ENCODE results near the gene FCHSD1.
A peak's percentile ranks its signal among the peaks of the same experiment; 100 is the strongest.

The FCHSD1 gene
- total RNA-seq = 102 to 119 reads per million in 2 donors

- peak; percentile 77 for DNase-seq
Measured at GRCh38 chr5:141650851-141651727, at the start of gene FCHSD1. Gene FCHSD1, minus strand, starts transcription at chr5:141651418. Its CDS starts 50 bp downstream, at chr5:141651368.

DNA sequence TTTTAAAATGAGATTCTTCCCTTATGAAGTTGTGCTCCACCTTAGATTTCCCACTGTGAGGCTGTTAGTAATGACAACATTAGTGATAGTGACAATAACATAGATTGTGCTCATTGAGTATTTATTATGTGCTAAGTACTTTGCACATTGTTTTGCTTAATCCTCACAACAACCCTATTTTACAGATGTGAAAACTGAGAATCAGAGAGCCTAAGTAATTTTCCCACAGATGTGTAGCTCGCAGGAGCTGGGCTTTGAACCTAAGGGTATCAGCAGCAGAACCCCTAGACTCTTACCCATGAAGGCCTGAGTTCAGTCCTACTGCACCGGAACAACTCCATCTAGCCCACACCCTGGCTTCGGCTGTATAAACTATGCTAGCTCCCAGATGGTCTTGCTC, 46.4 kb upstream of the FCHSD1 start:
- no peak for DNase-seq

DNA sequence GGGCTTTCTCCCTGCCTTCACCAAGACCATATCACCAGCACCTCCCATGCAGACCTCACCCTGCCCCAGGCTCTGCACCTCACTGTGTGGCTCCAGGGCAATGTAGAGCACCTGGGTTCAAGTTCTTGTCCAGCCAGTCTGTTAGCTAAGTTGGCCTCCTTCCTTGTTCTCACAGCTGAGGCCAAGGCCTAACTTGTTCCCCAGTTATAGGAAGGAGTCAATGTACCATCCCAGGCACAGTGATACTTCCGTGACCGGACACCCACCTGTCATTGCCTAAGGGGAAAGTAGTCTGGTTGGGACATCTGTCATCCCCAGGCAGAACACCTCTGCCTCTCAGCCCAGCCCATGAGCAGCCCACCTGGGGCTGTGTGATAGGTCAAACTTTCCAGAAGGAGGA, 45.2 kb upstream of the FCHSD1 start:
- DNase-seq = no peak

DNA sequence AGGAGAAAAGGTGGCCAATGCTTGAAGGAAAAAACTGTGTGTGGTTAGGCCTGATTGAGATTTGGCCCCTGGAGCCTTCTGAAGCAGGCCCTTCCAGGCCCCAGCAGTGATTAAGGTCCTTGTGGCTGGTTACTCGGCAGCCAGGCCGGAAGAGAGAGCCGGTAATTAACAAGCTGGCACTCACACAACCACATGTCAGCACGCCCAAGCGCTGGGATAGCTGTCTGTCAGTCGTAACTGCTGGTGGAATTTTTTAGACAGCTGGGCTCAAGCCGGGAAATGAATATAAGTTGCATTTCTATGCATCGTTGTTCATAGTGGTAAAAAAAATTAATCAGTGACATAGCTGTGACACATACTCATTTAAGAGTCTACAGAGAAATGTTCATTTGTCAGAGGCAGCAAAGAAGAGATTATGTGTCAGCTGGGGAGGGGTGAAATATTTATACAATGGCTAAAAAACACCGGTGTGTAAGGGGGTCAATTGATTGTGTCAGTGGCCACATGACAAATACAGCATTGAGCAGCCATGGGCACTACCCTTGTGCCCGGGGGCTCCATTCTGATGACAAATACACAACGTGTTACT, 44.5 kb upstream of the FCHSD1 start:
- DNase-seq = no peak

DNA sequence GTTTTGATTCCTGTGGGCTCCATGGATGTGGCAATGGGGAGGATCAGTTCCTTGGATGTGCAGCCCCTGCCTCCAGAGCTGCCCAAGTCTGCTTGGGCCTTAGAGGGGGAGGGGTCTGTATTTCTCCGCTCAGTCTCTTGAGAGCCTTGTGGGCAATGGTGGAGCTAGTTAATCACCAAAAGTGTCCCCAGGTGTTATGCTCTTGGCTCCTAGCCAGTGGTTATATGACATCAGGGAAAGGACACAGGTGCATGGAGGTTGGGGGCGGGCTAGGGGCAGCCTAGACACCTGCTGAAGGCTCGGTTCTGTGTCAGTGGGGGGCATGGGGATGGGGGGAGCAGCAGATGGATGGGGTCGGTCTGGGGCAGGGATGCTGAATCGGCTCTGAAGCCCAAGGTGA, 43.3 kb upstream of the FCHSD1 start:
- DNase-seq = no peak

DNA sequence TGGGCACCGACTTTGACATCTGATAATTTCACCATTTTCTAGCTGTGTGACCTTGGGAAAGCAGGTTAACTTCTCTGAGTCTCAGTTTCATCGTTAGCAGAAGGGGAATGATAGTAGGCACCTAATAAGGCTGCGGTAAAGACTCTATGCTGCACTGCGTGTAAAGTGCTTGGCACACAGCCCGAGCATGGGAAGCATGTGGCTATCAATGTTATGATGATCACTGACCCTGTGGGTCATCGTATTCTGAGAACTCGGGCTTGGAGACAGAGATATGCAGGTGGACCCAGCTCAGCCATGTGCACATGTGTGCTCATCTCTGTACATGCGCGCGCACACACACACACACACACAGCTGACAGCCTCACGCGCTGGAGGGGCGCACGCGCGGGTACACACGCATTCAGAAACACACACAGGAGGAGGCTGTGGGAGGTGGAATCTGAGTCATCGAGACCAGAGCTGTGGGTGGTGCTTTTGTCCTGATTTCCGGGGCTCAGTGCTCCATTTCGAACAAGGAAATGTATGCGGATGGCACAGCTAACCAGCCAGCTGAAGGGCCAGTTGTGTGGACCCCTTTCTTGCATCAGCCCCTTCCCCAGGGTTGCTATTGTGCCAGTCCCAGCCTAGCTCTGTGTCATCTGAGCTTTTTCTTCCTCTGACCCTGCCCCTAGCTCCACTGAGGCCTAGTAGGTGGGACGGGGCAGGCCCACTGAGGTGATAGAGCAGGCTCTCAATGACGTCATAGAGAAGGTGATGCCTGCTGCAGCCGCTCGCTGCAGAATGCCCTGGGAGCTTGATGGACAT, 41.9 kb upstream of the FCHSD1 start:
- peak; percentile 60 for DNase-seq

- no peak for DNase-seq
Measured at GRCh38 chr5:141692533-141692888, 41.3 kb upstream of the FCHSD1 start.

DNA sequence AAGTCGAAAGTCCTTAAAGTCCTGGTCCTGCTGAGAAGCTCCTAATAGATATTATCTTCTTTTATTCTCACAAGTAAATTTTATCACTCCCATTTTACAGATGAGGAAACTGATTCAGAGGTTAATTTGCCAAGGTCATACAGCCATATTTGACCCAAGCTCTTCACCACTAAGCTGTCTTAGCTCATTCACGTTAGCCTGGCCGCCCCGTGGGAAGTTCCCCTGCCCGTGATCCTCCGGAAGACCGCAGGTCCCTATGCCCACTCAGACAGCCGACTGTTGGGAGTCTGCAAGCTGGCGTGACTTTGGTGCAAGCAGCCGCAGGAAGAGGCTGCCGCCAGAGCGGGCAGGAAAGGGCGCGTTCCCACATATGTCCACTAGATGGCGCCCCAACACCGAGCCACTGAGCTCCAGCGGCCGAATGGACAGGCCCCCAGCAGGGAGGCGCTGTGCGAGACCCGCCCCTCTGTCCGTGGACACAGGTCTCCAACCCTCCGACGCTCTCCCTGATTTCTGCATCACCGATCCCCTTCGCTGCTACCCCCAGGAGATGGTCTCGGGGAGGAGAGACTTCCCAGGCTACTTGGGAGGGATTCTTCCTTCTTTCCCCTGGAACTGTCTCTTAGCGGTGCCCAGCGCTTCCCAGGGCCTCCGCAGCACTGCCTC, 40.8 kb upstream of the FCHSD1 start:
- DNase-seq = peak; percentile 85

DNA sequence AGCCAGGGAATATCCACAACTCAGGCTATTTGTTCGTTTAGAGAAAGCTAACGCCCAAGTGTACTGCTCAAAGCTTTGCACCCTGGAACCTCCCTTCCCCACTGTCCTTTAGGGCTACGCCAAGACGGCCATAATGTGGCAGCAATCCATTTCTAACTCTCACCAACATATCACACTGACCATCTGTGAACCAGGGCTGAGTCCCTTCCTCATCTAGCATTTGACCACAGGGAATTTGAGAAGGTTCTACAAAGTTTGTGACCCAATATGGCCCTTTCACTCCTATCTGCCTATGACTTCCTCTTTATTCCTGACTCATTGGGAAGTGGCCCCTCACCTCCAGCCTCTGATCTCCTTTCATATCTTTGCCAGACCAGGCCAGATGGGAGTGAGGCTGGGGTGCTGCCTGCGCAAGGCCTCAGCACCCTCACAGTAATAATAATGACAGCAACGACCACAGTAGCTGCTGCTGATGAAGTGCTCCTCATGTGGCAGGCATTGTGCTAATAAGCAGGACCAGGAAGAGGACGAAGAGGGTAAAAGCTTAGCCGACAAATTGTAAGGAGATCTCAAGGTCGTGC, 40.2 kb upstream of the FCHSD1 start:
- no peak for DNase-seq

DNA sequence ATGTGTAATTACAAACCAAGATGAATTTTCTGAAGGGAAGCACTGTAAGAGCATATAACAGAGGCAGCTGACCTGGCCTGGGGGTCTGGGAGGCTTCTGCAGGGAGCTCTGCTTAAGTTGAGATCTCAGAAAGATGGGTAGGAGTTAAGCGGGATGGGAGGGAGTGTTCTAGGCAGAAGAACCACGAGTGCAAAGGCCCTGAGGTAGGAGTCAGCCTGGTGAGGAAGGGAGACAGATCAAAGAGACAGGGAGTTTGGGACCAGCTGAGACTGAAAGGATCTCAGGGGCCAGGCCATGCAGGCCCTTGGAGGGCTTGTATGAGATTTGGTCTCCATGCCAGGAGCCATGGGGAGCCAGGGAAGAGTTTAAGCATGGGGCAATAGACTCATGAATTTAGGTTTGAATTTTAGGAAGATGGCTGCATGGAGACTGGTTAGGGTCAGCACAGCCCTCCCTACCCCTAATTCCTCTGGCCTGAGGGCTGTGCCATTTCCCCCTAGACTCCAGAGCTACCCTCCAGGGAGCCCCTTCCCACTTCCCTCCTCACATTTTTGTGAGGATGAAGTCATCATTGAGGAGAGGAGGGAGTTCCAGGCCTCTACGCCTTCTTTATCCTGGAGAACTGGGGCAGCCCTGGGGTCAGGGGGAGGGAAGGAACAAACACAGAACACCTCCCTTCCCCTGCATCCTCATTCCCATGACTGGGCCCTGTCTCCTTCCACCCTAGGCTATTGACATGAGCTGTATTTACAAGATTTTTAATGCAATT, 35.6 kb upstream of the FCHSD1 start:
- DNase-seq = no peak

GRCh38 chr5:141685591-141685990, 34.4 kb upstream of the FCHSD1 start:
- no peak for DNase-seq

- no peak for DNase-seq
Measured at GRCh38 chr5:141683596-141684141, 32.5 kb upstream of the FCHSD1 start.

DNA sequence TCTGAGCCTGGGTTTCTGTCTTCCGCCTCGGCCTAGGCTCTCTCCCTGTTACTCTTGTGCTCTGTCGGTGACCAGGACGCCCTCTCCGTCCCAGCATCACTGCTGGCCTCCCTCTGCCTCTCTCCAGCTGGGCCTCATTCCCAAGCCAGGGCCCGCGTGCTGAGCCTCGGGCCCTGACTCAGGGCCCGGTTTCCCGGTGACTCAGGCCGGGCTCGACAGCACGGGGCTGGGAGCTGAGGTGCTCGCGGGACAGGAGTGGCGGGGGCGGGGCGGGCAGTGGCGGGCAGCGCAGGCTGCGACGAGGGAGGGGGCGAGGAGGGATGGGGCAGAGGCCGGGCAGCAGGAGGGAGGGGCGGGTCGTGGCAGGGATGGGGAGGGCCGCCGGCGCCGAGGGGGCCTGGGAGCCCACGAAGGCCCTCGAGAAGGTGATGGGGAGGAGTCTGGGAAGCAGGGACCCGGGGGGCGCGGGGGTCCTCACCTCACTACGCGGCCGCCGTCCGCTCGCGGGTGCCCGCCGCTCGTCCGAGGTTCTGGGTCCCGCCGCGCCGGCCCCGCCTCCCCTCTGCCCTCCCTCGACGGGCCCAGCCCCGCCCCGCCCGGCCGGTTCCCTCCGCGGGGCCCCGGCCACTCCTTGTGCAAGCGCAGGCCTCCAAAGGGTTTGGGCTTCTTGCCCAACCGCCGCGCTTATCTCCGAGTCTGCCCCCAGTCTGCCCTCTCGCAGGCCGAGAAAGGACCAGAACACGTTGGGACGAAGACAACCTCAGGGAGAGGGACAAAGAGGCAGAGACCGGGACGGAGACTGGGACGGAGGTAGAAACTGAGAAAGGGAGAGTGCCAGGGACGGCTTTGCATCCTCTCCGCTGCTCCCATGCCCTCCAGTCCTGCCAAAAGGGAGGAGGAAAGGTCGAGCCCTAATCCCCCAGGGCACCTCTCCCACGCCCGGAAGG, 30.8 kb upstream of the FCHSD1 start, which contains the start of gene ARAP3:
ARAP3 (minus strand) TSS at position 536 of the 947 bp plus-strand sequence. CDS start 1,744 bp downstream, outside the sequence.
- peak; percentile 34 for DNase-seq

DNA sequence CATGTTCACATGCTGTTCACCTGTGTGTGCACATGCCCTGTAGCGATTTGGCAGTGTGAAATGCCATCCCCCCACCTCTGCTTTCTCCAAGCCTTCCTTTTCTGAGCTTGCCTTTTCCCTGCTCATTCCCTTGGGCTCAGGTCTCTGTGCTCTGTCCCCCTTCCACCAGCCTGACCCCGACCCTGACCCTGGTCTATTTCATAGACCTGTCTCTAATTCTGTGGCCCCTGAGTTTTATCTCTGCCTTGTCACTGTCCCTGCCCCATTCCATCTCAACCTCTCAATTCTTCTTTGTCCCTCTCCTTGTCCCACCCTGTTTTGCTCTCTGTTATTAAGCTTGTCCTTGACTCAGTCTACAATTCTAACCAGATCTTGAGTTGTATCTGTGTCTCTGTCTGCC, 30.1 kb upstream of the FCHSD1 start:
- DNase-seq = no peak

GRCh38 chr5:141680751-141681201, 29.6 kb upstream of the FCHSD1 start:
- DNase-seq = no peak

DNA sequence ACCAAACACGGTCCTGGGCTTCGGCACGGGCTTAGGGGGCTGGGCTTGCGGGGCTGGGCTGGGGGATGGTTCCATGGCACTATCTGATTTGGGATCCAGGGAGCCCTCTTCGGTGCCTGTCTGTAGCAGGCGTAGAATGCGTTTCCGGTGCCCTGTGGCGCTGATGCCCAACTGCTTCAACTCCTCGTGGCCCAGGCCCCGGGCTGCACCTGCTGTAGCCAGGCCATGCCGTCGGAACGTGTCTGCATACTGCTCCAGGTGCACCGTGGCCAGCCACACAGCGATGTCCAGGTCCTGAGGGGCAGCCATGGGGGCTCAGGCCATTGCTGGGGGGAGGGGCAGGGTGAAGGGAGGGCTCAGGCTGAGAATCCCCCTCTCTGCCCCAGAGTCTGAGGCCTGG, 29.0 kb upstream of the FCHSD1 start:
- DNase-seq = no peak

DNA sequence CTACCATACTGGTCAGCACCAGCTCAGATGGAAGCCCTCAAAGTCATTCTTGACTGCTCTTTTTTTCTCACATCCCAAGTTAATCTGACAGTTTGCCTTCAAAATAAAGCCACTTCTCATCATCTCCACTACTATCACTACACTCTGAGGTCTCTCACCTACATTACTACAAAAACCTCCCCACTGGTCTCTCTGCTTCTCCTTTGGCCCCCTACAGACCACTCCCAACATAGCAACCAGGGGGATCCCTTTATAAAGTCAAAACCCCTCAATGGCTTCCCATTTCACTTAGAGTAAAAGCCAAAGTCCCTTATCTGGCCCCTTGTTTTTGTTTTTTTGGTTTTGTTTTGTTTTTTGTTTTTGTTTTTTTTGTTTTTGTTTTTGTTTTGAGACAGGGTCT, 26.2 kb upstream of the FCHSD1 start:
- DNase-seq = no peak

- no peak for DNase-seq
Measured at GRCh38 chr5:141675672-141676071, 24.5 kb upstream of the FCHSD1 start.

DNA sequence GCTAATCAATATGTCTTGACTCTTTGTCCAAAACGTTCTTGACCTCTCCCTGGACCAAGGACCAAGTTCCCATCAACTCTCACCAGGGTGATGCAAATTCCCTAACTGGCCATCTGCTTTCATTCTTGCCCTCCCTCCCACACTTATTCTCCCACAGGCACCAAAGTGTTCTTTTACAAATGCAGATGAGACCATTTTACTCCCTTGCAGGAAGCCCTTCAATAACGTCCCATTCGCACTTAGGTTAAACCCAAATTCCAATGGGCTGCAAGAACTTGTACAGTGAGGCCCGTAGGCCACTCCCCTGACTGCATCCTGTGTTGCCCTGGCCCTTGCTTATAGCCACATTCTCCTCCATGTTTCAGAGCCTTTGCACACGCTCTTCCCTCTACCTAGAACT, 23.5 kb upstream of the FCHSD1 start:
- DNase-seq = no peak

Measured in T-helper 9 cell (primary cell).